Measurements from ENCODE around the gene STIM2.
A peak's percentile ranks its signal among the peaks of the same experiment; 100 is the strongest.
"Not testable (repeated sequence)": the region's sequence is repeated elsewhere in the genome, so short reads cannot be mapped to it uniquely, and the experiment has no call there.

The STIM2 gene

GRCh38 chr4:26860157-26860921 lies at the start of gene STIM2:
TSS of gene STIM2 (plus strand) at chr4:26860841.
- peak; percentile 97 for DNase-seq (ENCODE audit: low spot score)

GRCh38 chr4:26811571-26811970 lies 49.1 kb upstream of the STIM2 start:
- not testable (repeated sequence) for DNase-seq (ENCODE audit: low spot score)

- no peak for DNase-seq (ENCODE audit: low spot score)
These were observed 48.5 kb upstream of the STIM2 start for GRCh38 chr4:26812049-26812714.

GRCh38 chr4:26813698-26814097 lies 46.9 kb upstream of the STIM2 start:
- DNase-seq (ENCODE audit: low spot score): no peak

GRCh38 chr4:26815199-26815598 lies 45.4 kb upstream of the STIM2 start:
- DNase-seq (ENCODE audit: low spot score): no peak

- no peak for DNase-seq (ENCODE audit: low spot score)
These were observed 44.9 kb upstream of the STIM2 start for GRCh38 chr4:26815706-26816105.

GRCh38 chr4:26819026-26819425 lies 41.6 kb upstream of the STIM2 start:
- no peak for DNase-seq (ENCODE audit: low spot score)

- no peak for DNase-seq (ENCODE audit: low spot score)
These were observed 41.1 kb upstream of the STIM2 start for GRCh38 chr4:26819478-26820095.

GRCh38 chr4:26820346-26820745 lies 40.3 kb upstream of the STIM2 start:
- DNase-seq (ENCODE audit: low spot score): no peak

GRCh38 chr4:26821031-26821430 lies 39.6 kb upstream of the STIM2 start:
- DNase-seq (ENCODE audit: low spot score): no peak

GRCh38 chr4:26821677-26822503 lies 38.8 kb upstream of the STIM2 start:
- DNase-seq (ENCODE audit: low spot score): no peak

- peak; percentile 12 for DNase-seq (ENCODE audit: low spot score)
These were observed 38.1 kb upstream of the STIM2 start for GRCh38 chr4:26822546-26822945.

GRCh38 chr4:26822974-26823373 lies 37.7 kb upstream of the STIM2 start:
- not testable (repeated sequence) for DNase-seq (ENCODE audit: low spot score)

- no peak for DNase-seq (ENCODE audit: low spot score)
These were observed 37.1 kb upstream of the STIM2 start for GRCh38 chr4:26823583-26823982.

GRCh38 chr4:26824667-26825066 lies 36.0 kb upstream of the STIM2 start:
- no peak for DNase-seq (ENCODE audit: low spot score)

GRCh38 chr4:26826721-26827120 lies 33.9 kb upstream of the STIM2 start:
- no peak for DNase-seq (ENCODE audit: low spot score)

- not testable (repeated sequence) for DNase-seq (ENCODE audit: low spot score)
These were observed 33.3 kb upstream of the STIM2 start for GRCh38 chr4:26827336-26827735.

- no peak for DNase-seq (ENCODE audit: low spot score)
These were observed 32.8 kb upstream of the STIM2 start for GRCh38 chr4:26827798-26828197.

- no peak for DNase-seq (ENCODE audit: low spot score)
These were observed 31.6 kb upstream of the STIM2 start for GRCh38 chr4:26829018-26829417.

GRCh38 chr4:26830033-26830432 lies 30.6 kb upstream of the STIM2 start:
- DNase-seq (ENCODE audit: low spot score): no peak

- no peak for DNase-seq (ENCODE audit: low spot score)
These were observed 29.9 kb upstream of the STIM2 start for GRCh38 chr4:26830701-26831100.

GRCh38 chr4:26836539-26836938 lies 24.1 kb upstream of the STIM2 start:
- no peak for DNase-seq (ENCODE audit: low spot score)
